Gastrocnemius medialis (tissue), 4 donors: ENCODE results near the gene ADAMTS4.

Experiments
- POLR2A ChIP-seq, 2 donors: fragments of 450-650 bp; IDR thresholded peaks; one replicate each; pipeline ENCODE4 v1.6.1; 2017; ENCODE audit warnings: antibody characterized with exemption in 2 of 2, mild to moderate bottlenecking in 2 of 2, moderate library complexity in 2 of 2
- TF ChIP-seq, protein P1 (sequence below), 5 experiments: fragments of 450-650 bp in 3 of 5; fragments of 200-600 bp in 2 of 5; sonication (generic) in 2 of 5; IDR thresholded peaks in 4 of 5; conservative IDR thresholded peaks in 1 of 5; 1 replicate in 4 of 5; 2 replicates in 1 of 5; pipeline ENCODE4 v1.5.1; 2016 to 2019; ENCODE audit warnings: antibody characterized with exemption in 5 of 5, mild to moderate bottlenecking in 3 of 5, moderate library complexity in 3 of 5

DNA sequence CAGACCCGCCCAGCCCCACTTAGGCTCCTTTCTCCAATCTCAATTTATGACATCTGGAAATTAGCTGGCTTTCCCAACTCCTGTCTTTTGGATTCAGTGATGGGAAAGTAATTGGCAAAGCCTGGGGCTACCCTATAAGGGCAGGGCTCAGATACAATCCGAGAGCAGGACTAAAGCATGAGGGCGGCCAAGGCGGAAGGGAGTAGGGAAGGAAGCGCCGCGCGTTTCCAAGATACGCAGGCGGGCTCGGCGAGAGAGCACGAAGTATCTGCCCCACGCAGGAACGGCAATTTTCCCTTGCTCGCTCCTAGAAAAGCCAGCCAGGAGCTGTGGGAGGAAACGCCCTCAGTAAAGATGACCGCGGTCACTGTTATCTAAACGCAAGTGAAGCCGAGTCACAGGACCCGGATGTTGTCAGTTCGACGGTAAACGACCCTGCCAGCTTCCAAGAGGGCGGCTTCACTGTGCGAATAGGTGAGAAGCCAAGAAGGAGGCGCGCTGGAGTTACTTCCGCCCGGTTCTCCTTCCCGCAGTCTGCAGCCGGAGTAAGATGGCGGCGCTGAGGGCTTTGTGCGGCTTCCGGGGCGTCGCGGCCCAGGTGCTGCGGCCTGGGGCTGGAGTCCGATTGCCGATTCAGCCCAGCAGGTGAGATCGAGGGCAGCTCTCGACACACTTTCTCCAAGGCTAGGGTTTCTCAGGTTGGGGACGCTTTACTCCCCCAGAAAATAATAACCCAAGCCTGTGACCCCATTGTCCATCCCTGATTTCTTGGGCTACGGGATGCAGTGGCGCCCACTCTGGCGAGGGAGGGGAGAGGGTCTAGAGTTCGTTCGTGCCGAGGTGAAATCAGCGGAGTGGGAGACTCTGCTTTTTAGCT is 3.2 kb upstream of the ADAMTS4 start, which contains the start of gene NDUFS2:
- peak; percentile 82 to 86 for TF ChIP-seq POLR2A (IDR thresholded peaks at IDR 0.05)
- TF ChIP-seq, protein P1, sequence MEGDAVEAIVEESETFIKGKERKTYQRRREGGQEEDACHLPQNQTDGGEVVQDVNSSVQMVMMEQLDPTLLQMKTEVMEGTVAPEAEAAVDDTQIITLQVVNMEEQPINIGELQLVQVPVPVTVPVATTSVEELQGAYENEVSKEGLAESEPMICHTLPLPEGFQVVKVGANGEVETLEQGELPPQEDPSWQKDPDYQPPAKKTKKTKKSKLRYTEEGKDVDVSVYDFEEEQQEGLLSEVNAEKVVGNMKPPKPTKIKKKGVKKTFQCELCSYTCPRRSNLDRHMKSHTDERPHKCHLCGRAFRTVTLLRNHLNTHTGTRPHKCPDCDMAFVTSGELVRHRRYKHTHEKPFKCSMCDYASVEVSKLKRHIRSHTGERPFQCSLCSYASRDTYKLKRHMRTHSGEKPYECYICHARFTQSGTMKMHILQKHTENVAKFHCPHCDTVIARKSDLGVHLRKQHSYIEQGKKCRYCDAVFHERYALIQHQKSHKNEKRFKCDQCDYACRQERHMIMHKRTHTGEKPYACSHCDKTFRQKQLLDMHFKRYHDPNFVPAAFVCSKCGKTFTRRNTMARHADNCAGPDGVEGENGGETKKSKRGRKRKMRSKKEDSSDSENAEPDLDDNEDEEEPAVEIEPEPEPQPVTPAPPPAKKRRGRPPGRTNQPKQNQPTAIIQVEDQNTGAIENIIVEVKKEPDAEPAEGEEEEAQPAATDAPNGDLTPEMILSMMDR (IDR thresholded peaks at IDR 0.05 in 4 of 5, conservative IDR thresholded peaks at IDR 0.05 in 1 of 5) = peak in 1 of 5 experiments; percentile 18
